ENCODE data around the gene EEF1AKMT2. TPM values are rescaled to one million over a fixed set of nuclear protein-coding genes. Genes with fewer than 3 reads are reported as not detected.

The EEF1AKMT2 gene
- total RNA-seq, 2 experiments from 2014 or later: 32.3 to 32.5 TPM

- H3K4me3 Mint-ChIP-seq: no peak overlapping the region
- peaks cover 87% of the 10 kb centered on the region for H3K4me1 Mint-ChIP-seq
- H3K27ac Mint-ChIP-seq: peak overlapping the region; percentile 32
These were observed 77.9 kb downstream of the EEF1AKMT2 start for GRCh38 chr10:124713679-124714255.

GRCh38 chr10:124712704-124713407, 78.8 kb downstream of the EEF1AKMT2 start:
- ChIA-PET CTCF (interaction anchor here (1.1 to 13.0 kb wide), 5 partner anchors 8 to 54 kb away, joined by 3 to 164 read pairs (median 4); no protein-coding TSS in a partner anchor), POLR2A (interaction anchor here (0.9 to 15.8 kb wide), 5 partner anchors 10 to 54 kb away, joined by 3 to 460 read pairs (median 238); no protein-coding TSS in a partner anchor)
- DNase-seq: no peak
- peaks cover 33% of the 10 kb centered on the region for H3K36me3 Mint-ChIP-seq (ENCODE audit: low read depth)
- no peaks in the 10 kb centered on the region for H3K9me3 Mint-ChIP-seq
- H3K27ac Mint-ChIP-seq: peak overlapping the region; percentile 19
- no peak overlapping the region for H3K4me3 Mint-ChIP-seq
- peaks cover 87% of the 10 kb centered on the region for H3K4me1 Mint-ChIP-seq
- no peaks in the 10 kb centered on the region for H3K27me3 Mint-ChIP-seq

More at GRCh38 chr10:124713679-124714255, 77.9 kb downstream of the EEF1AKMT2 start:
- POLR2A ChIA-PET: interaction anchor here (0.9 to 15.8 kb wide), 6 partner anchors 11 to 65 kb away, joined by 3 to 460 read pairs (median 164); no protein-coding TSS in a partner anchor
- no peaks in the 10 kb centered on the region for H3K9me3 Mint-ChIP-seq
- H3K36me3 Mint-ChIP-seq (ENCODE audit: low read depth): peaks cover 34% of the 10 kb centered on the region
- CTCF ChIA-PET: interaction anchor here (1.2 to 13.0 kb wide), 4 partner anchors 9 to 55 kb away, joined by 3 to 164 read pairs (median 83); no protein-coding TSS in a partner anchor
- H3K27me3 Mint-ChIP-seq: no peaks in the 10 kb centered on the region
- no peak for DNase-seq

GRCh38 chr10:124711145-124711544, 80.5 kb downstream of the EEF1AKMT2 start:
- Mint-ChIP-seq H3K27me3 (no peaks in the 10 kb centered on the region), H3K4me3 (no peak overlapping the region), H3K9me3 (no peaks in the 10 kb centered on the region), H3K36me3 (ENCODE audit: low read depth) (peaks cover 22% of the 10 kb centered on the region), H3K4me1 (peaks cover 85% of the 10 kb centered on the region), H3K27ac (no peak overlapping the region)
- ChIA-PET CTCF (no interaction called here), POLR2A (no interaction called here)
- DNase-seq: no peak

GRCh38 chr10:124710266-124710881, 81.3 kb downstream of the EEF1AKMT2 start:
- no peaks in the 10 kb centered on the region for H3K27me3 Mint-ChIP-seq
- ChIA-PET POLR2A (interaction anchor here (15.0 kb wide), 1 partner anchor 9 kb away, joined by 460 read pairs; no protein-coding TSS in a partner anchor), CTCF (interaction anchor here (3.9 to 11.4 kb wide), 2 partner anchors 8 to 31 kb away, joined by 21 to 162 read pairs; no protein-coding TSS in a partner anchor)
- no peak overlapping the region for H3K27ac Mint-ChIP-seq
- DNase-seq: no peak
- peaks cover 26% of the 10 kb centered on the region for H3K36me3 Mint-ChIP-seq (ENCODE audit: low read depth)
- H3K4me3 Mint-ChIP-seq: no peak overlapping the region
- no peaks in the 10 kb centered on the region for H3K9me3 Mint-ChIP-seq
- H3K4me1 Mint-ChIP-seq: peaks cover 85% of the 10 kb centered on the region

GRCh38 chr10:124709861-124710260, 81.8 kb downstream of the EEF1AKMT2 start:
- peaks cover 30% of the 10 kb centered on the region for H3K36me3 Mint-ChIP-seq (ENCODE audit: low read depth)
- CTCF ChIA-PET: interaction anchor here (3.9 to 11.4 kb wide), 2 partner anchors 8 to 31 kb away, joined by 21 to 162 read pairs; no protein-coding TSS in a partner anchor
- H3K4me1 Mint-ChIP-seq: peaks cover 85% of the 10 kb centered on the region
- H3K27ac Mint-ChIP-seq: no peak overlapping the region
- H3K4me3 Mint-ChIP-seq: no peak overlapping the region
- H3K27me3 Mint-ChIP-seq: no peaks in the 10 kb centered on the region
- DNase-seq: no peak
- no peaks in the 10 kb centered on the region for H3K9me3 Mint-ChIP-seq
- POLR2A ChIA-PET: interaction anchor here (15.0 kb wide), 1 partner anchor 9 kb away, joined by 460 read pairs; no protein-coding TSS in a partner anchor

GRCh38 chr10:124708922-124709520, 82.7 kb downstream of the EEF1AKMT2 start:
- Mint-ChIP-seq H3K36me3 (ENCODE audit: low read depth) (peaks cover 37% of the 10 kb centered on the region), H3K27me3 (no peaks in the 10 kb centered on the region), H3K4me1 (peaks cover 88% of the 10 kb centered on the region), H3K27ac (peak overlapping the region; percentile 64), H3K4me3 (no peak overlapping the region), H3K9me3 (no peaks in the 10 kb centered on the region)
- ChIA-PET POLR2A (interaction anchor here (0.8 to 15.0 kb wide), 7 partner anchors 10 to 33 kb away, joined by 4 to 460 read pairs (median 6); no protein-coding TSS in a partner anchor), CTCF (interaction anchor here (1.0 to 11.4 kb wide), 4 partner anchors 9 to 32 kb away, joined by 3 to 162 read pairs (median 12); no protein-coding TSS in a partner anchor)
- DNase-seq: no peak

GRCh38 chr10:124708246-124708779, 83.4 kb downstream of the EEF1AKMT2 start:
- Mint-ChIP-seq H3K27ac (peak overlapping the region; percentile 64), H3K4me1 (peaks cover 88% of the 10 kb centered on the region), H3K9me3 (no peaks in the 10 kb centered on the region), H3K4me3 (no peak overlapping the region), H3K27me3 (no peaks in the 10 kb centered on the region), H3K36me3 (ENCODE audit: low read depth) (peaks cover 38% of the 10 kb centered on the region)
- DNase-seq: no peak
- CTCF ChIA-PET: interaction anchor here (1.0 to 11.4 kb wide), 5 partner anchors 10 to 33 kb away, joined by 3 to 162 read pairs (median 4); no protein-coding TSS in a partner anchor
- POLR2A ChIA-PET: interaction anchor here (0.8 to 15.0 kb wide), 9 partner anchors 11 to 33 kb away, joined by 3 to 460 read pairs (median 6); no protein-coding TSS in a partner anchor

Other genes with a start within 250 kb of the EEF1AKMT2 start
- 10 to 100 TPM; 44.9 to 46.6 TPM for gene FAM53B, start 47.5 kb downstream of the EEF1AKMT2 start, total RNA-seq
- gene ABRAXAS2, start 9.9 kb upstream of the EEF1AKMT2 start, total RNA-seq: 10 to 100 TPM; 14.5 to 15.3 TPM
- gene ZRANB1, start 150.2 kb upstream of the EEF1AKMT2 start, total RNA-seq: 10 to 100 TPM; 11.2 to 12.3 TPM